ENCODE measurements around the gene PGR.
"Not testable (repeated sequence)": the region's sequence is repeated elsewhere in the genome, so short reads cannot be mapped to it uniquely, and the experiment has no call there.

The PGR gene

GRCh38 chr11:101063706-101064105 is 65.9 kb downstream of the PGR start:
- ATAC-seq: no peak

GRCh38 chr11:101061606-101062005 is 68.0 kb downstream of the PGR start:
- no peak for ATAC-seq

GRCh38 chr11:101059331-101059730 is 70.3 kb downstream of the PGR start:
- no peak for ATAC-seq

GRCh38 chr11:101053492-101053891 is 76.1 kb downstream of the PGR start:
- no peak for ATAC-seq

- no peak for ATAC-seq
These were observed 77.9 kb downstream of the PGR start for GRCh38 chr11:101051677-101052076.

GRCh38 chr11:101049813-101050212 is 79.8 kb downstream of the PGR start:
- no peak for ATAC-seq

- ATAC-seq: no peak
These were observed 80.5 kb downstream of the PGR start for GRCh38 chr11:101049123-101049522.

GRCh38 chr11:101048479-101048878 is 81.1 kb downstream of the PGR start:
- ATAC-seq: no peak

GRCh38 chr11:101046947-101047346 is 82.7 kb downstream of the PGR start:
- ATAC-seq: no peak

- no peak for ATAC-seq
These were observed 84.2 kb downstream of the PGR start for GRCh38 chr11:101045415-101045814.

GRCh38 chr11:101043940-101044339 is 85.7 kb downstream of the PGR start:
- ATAC-seq: no peak

- no peak for ATAC-seq
These were observed 93.7 kb downstream of the PGR start for GRCh38 chr11:101035872-101036271.

- no peak for ATAC-seq
These were observed 95.5 kb downstream of the PGR start for GRCh38 chr11:101034076-101034475.

- ATAC-seq: no peak
These were observed 96.6 kb downstream of the PGR start for GRCh38 chr11:101032991-101033390.

GRCh38 chr11:101031713-101032112 is 97.9 kb downstream of the PGR start:
- ATAC-seq: no peak

GRCh38 chr11:101030692-101031091 is 98.9 kb downstream of the PGR start:
- no peak for ATAC-seq

GRCh38 chr11:101030015-101030414 is 99.6 kb downstream of the PGR start:
- no peak for ATAC-seq

- no peak for ATAC-seq
These were observed 101.0 kb downstream of the PGR start for GRCh38 chr11:101028644-101029043.

- ATAC-seq: no peak
These were observed 107.4 kb downstream of the PGR start for GRCh38 chr11:101022256-101022655.

GRCh38 chr11:101019870-101020269 is 109.7 kb downstream of the PGR start:
- ATAC-seq: no peak

- ATAC-seq: no peak
These were observed 114.9 kb downstream of the PGR start for GRCh38 chr11:101014600-101015285.

GRCh38 chr11:101013702-101014101 is 115.9 kb downstream of the PGR start:
- not testable (repeated sequence) for ATAC-seq

- no peak for ATAC-seq
These were observed 117.7 kb downstream of the PGR start for GRCh38 chr11:101011881-101012280.

GRCh38 chr11:101010899-101011298 is 118.7 kb downstream of the PGR start:
- no peak for ATAC-seq

GRCh38 chr11:101009690-101010055 is 119.9 kb downstream of the PGR start:
- ATAC-seq: no peak
